ENCODE results near the gene ST8SIA1. TPM values are rescaled to one million over a fixed set of nuclear protein-coding genes. Genes with fewer than 3 reads are reported as not detected.

ST8SIA1 gene
- total RNA-seq, 1 donor from 2014 or later: 7.7 TPM

- Histone ChIP-seq H3K4me3 (ENCODE audit: insufficient read depth, low read depth, low read length) (no peak overlapping the region), H2AFZ (ENCODE audit: low read depth, low read length) (peak overlapping the region; percentile 53), H4K20me1 (ENCODE audit: insufficient read depth, low read length) (no peaks in the 10 kb centered on the region), H3K9me3 (ENCODE audit: insufficient read depth, low read depth, low read length) (no peaks in the 10 kb centered on the region), H3K36me3 (ENCODE audit: insufficient read depth, low read length) (no peaks in the 10 kb centered on the region), H3K27me3 (ENCODE audit: insufficient read depth, low read length) (no peaks in the 10 kb centered on the region), H3K4me1 (ENCODE audit: insufficient read depth, low read length) (peaks cover 6% of the 10 kb centered on the region), H3K9ac (ENCODE audit: low read length) (no peak overlapping the region), H3K4me2 (ENCODE audit: low read length) (peak overlapping the region; percentile 26), H3K79me2 (ENCODE audit: insufficient read depth, low read length) (no peaks in the 10 kb centered on the region), H3K27ac (ENCODE audit: low read depth, low read length) (no peak overlapping the region)
- TF ChIP-seq CTCF (IDR thresholded peaks at IDR 0.05; ENCODE audit: insufficient read depth, low read depth, low read length): no peak
- no peak for TF ChIP-seq EZH2 (IDR thresholded peaks at IDR 0.05; ENCODE audit: insufficient read depth, low read length)
- FAIRE-seq: no peak
- Mint-ChIP-seq H3K4me1 (ENCODE audit: low read depth, unreplicated experiment) (peaks cover 47% of the 10 kb centered on the region), H3K4me3 (ENCODE audit: unreplicated experiment) (no peak overlapping the region), H3K27me3 (ENCODE audit: low read depth, unreplicated experiment) (no peaks in the 10 kb centered on the region), H3K27ac (ENCODE audit: unreplicated experiment) (no peak overlapping the region), H3K36me3 (ENCODE audit: low read depth, unreplicated experiment) (peaks cover 1% of the 10 kb centered on the region), H3K9me3 (ENCODE audit: unreplicated experiment) (no peaks in the 10 kb centered on the region)
- no peak for DNase-seq (ENCODE audit: low read depth)
Observed at GRCh38 chr12:22322091-22322490, 12.4 kb downstream of the ST8SIA1 start.

- no peaks in the 10 kb centered on the region for H3K27me3 Mint-ChIP-seq (ENCODE audit: low read depth, unreplicated experiment)
- no peaks in the 10 kb centered on the region for H3K9me3 ChIP-seq (ENCODE audit: insufficient read depth, low read depth, low read length)
- no peak for TF ChIP-seq CTCF (IDR thresholded peaks at IDR 0.05; ENCODE audit: insufficient read depth, low read depth, low read length)
- TF ChIP-seq EZH2 (IDR thresholded peaks at IDR 0.05; ENCODE audit: insufficient read depth, low read length): no peak
- H3K4me3 ChIP-seq (ENCODE audit: insufficient read depth, low read depth, low read length): no peak overlapping the region
- H3K79me2 ChIP-seq (ENCODE audit: insufficient read depth, low read length): no peaks in the 10 kb centered on the region
- H3K4me1 ChIP-seq (ENCODE audit: insufficient read depth, low read length): peaks cover 6% of the 10 kb centered on the region
- FAIRE-seq (no peak), DNase-seq (ENCODE audit: low read depth) (no peak)
- no peaks in the 10 kb centered on the region for H3K36me3 ChIP-seq (ENCODE audit: insufficient read depth, low read length)
- no peak overlapping the region for H3K27ac ChIP-seq (ENCODE audit: low read depth, low read length)
- H4K20me1 ChIP-seq (ENCODE audit: insufficient read depth, low read length): no peaks in the 10 kb centered on the region
- H3K27ac Mint-ChIP-seq (ENCODE audit: unreplicated experiment): peak overlapping the region; percentile 79
- H3K4me2 ChIP-seq (ENCODE audit: low read length): peak overlapping the region; percentile 26
- H3K36me3 Mint-ChIP-seq (ENCODE audit: low read depth, unreplicated experiment): no peaks in the 10 kb centered on the region
- peaks cover 44% of the 10 kb centered on the region for H3K4me1 Mint-ChIP-seq (ENCODE audit: low read depth, unreplicated experiment)
- H3K4me3 Mint-ChIP-seq (ENCODE audit: unreplicated experiment): no peak overlapping the region
- no peak overlapping the region for H3K9ac ChIP-seq (ENCODE audit: low read length)
- peak overlapping the region; percentile 53 for H2AFZ ChIP-seq (ENCODE audit: low read depth, low read length)
- no peaks in the 10 kb centered on the region for H3K27me3 ChIP-seq (ENCODE audit: insufficient read depth, low read length)
- no peaks in the 10 kb centered on the region for H3K9me3 Mint-ChIP-seq (ENCODE audit: unreplicated experiment)
Observed at GRCh38 chr12:22321638-22322037, 12.9 kb downstream of the ST8SIA1 start.

GRCh38 chr12:22321018-22321605, 13.4 kb downstream of the ST8SIA1 start:
- H3K36me3 ChIP-seq (ENCODE audit: insufficient read depth, low read length): no peaks in the 10 kb centered on the region
- Mint-ChIP-seq H3K27me3 (ENCODE audit: low read depth, unreplicated experiment) (no peaks in the 10 kb centered on the region), H3K9me3 (ENCODE audit: unreplicated experiment) (no peaks in the 10 kb centered on the region), H3K36me3 (ENCODE audit: low read depth, unreplicated experiment) (no peaks in the 10 kb centered on the region), H3K4me3 (ENCODE audit: unreplicated experiment) (no peak overlapping the region), H3K27ac (ENCODE audit: unreplicated experiment) (peak overlapping the region; percentile 79), H3K4me1 (ENCODE audit: low read depth, unreplicated experiment) (peaks cover 46% of the 10 kb centered on the region)
- H4K20me1 ChIP-seq (ENCODE audit: insufficient read depth, low read length): no peaks in the 10 kb centered on the region
- no peak overlapping the region for H3K4me3 ChIP-seq (ENCODE audit: insufficient read depth, low read depth, low read length)
- no peaks in the 10 kb centered on the region for H3K27me3 ChIP-seq (ENCODE audit: insufficient read depth, low read length)
- TF ChIP-seq EZH2 (IDR thresholded peaks at IDR 0.05; ENCODE audit: insufficient read depth, low read length): no peak
- no peak for TF ChIP-seq CTCF (IDR thresholded peaks at IDR 0.05; ENCODE audit: insufficient read depth, low read depth, low read length)
- DNase-seq (ENCODE audit: low read depth) (no peak), FAIRE-seq (no peak)
- peaks cover 6% of the 10 kb centered on the region for H3K4me1 ChIP-seq (ENCODE audit: insufficient read depth, low read length)
- H3K9me3 ChIP-seq (ENCODE audit: insufficient read depth, low read depth, low read length): no peaks in the 10 kb centered on the region
- H3K4me2 ChIP-seq (ENCODE audit: low read length): peak overlapping the region; percentile 26
- no peak overlapping the region for H3K9ac ChIP-seq (ENCODE audit: low read length)
- H2AFZ ChIP-seq (ENCODE audit: low read depth, low read length): no peak overlapping the region
- no peaks in the 10 kb centered on the region for H3K79me2 ChIP-seq (ENCODE audit: insufficient read depth, low read length)
- H3K27ac ChIP-seq (ENCODE audit: low read depth, low read length): no peak overlapping the region
